ENCODE measurements around the gene HSD11B1.

The HSD11B1 gene

GRCh38 chr1:209741193-209741592, 36.5 kb downstream of the HSD11B1 start:
- TF ChIP-seq SIN3A (IDR thresholded peaks at IDR 0.05; ENCODE audit: borderline replicate concordance, insufficient read depth, low read length) (no peak), FOXP2 (optimal IDR thresholded peaks at IDR 0.05; ENCODE audit: borderline replicate concordance, extremely low read depth, extremely low read length, insufficient read depth) (no peak), POLR2AphosphoS5 (IDR thresholded peaks at IDR 0.05; ENCODE audit: low read depth, low read length) (no peak), REST (IDR thresholded peaks at IDR 0.05; ENCODE audit: insufficient read depth in 1 of 2, low read depth in 2 of 2, low read length in 2 of 2) (no peak), TAF1 (IDR thresholded peaks at IDR 0.05; ENCODE audit: borderline replicate concordance, insufficient read depth, low read length) (no peak)

- TF ChIP-seq REST (IDR thresholded peaks at IDR 0.05; ENCODE audit: insufficient read depth in 1 of 2, low read depth in 2 of 2, low read length in 2 of 2) (no peak), SIN3A (IDR thresholded peaks at IDR 0.05; ENCODE audit: borderline replicate concordance, insufficient read depth, low read length) (no peak), FOXP2 (optimal IDR thresholded peaks at IDR 0.05; ENCODE audit: borderline replicate concordance, extremely low read depth, extremely low read length, insufficient read depth) (no peak), POLR2AphosphoS5 (IDR thresholded peaks at IDR 0.05; ENCODE audit: low read depth, low read length) (no peak), TAF1 (IDR thresholded peaks at IDR 0.05; ENCODE audit: borderline replicate concordance, insufficient read depth, low read length) (no peak)
Observed at GRCh38 chr1:209741889-209742288, 37.2 kb downstream of the HSD11B1 start.

- TF ChIP-seq POLR2AphosphoS5 (IDR thresholded peaks at IDR 0.05; ENCODE audit: low read depth, low read length) (no peak), TAF1 (IDR thresholded peaks at IDR 0.05; ENCODE audit: borderline replicate concordance, insufficient read depth, low read length) (no peak), FOXP2 (optimal IDR thresholded peaks at IDR 0.05; ENCODE audit: borderline replicate concordance, extremely low read depth, extremely low read length, insufficient read depth) (no peak), SIN3A (IDR thresholded peaks at IDR 0.05; ENCODE audit: borderline replicate concordance, insufficient read depth, low read length) (no peak), REST (IDR thresholded peaks at IDR 0.05; ENCODE audit: insufficient read depth in 1 of 2, low read depth in 2 of 2, low read length in 2 of 2) (no peak)
Observed at GRCh38 chr1:209742409-209743144, 37.9 kb downstream of the HSD11B1 start.

GRCh38 chr1:209743145-209743482, 38.5 kb downstream of the HSD11B1 start:
- TF ChIP-seq SIN3A (IDR thresholded peaks at IDR 0.05; ENCODE audit: borderline replicate concordance, insufficient read depth, low read length) (no peak), TAF1 (IDR thresholded peaks at IDR 0.05; ENCODE audit: borderline replicate concordance, insufficient read depth, low read length) (no peak), FOXP2 (optimal IDR thresholded peaks at IDR 0.05; ENCODE audit: borderline replicate concordance, extremely low read depth, extremely low read length, insufficient read depth) (no peak)

GRCh38 chr1:209746451-209747165, 42.0 kb downstream of the HSD11B1 start:
- TF ChIP-seq POLR2AphosphoS5 (IDR thresholded peaks at IDR 0.05; ENCODE audit: low read depth, low read length) (no peak), FOXP2 (optimal IDR thresholded peaks at IDR 0.05; ENCODE audit: borderline replicate concordance, extremely low read depth, extremely low read length, insufficient read depth) (no peak), SIN3A (IDR thresholded peaks at IDR 0.05; ENCODE audit: borderline replicate concordance, insufficient read depth, low read length) (no peak), TAF1 (IDR thresholded peaks at IDR 0.05; ENCODE audit: borderline replicate concordance, insufficient read depth, low read length) (no peak), REST (IDR thresholded peaks at IDR 0.05; ENCODE audit: insufficient read depth in 1 of 2, low read depth in 2 of 2, low read length in 2 of 2) (no peak)
